Epithelial cell of prostate (primary cell): Measurements from ENCODE around the gene NR2C2.

ENCODE experiments used
- DNase-seq: peaks from one replicate; pipeline ENCODE4 v3.0.0-alpha.2; 2011; ENCODE audit warnings: low read depth, low spot score
- H3K27ac ChIP-seq: fragments of 450-650 bp; 2 replicates; pipeline ENCODE4 v1.5.1; 2017; ENCODE audit warnings: mild to moderate bottlenecking

The NR2C2 gene

GRCh38 chr3:15014606-15015328 lies 67.4 kb downstream of the NR2C2 start:
- H3K27ac ChIP-seq = no peak overlapping the region
- DNase-seq = no peak

- no peak for DNase-seq
- no peak overlapping the region for H3K27ac ChIP-seq
Measured at GRCh38 chr3:15015456-15015855, 68.1 kb downstream of the NR2C2 start.

GRCh38 chr3:15017191-15017590 lies 69.8 kb downstream of the NR2C2 start:
- H3K27ac ChIP-seq = no peak overlapping the region
- no peak for DNase-seq

GRCh38 chr3:15023249-15023648 lies 75.9 kb downstream of the NR2C2 start:
- no peak for DNase-seq
- no peak overlapping the region for H3K27ac ChIP-seq

- H3K27ac ChIP-seq = no peak overlapping the region
- no peak for DNase-seq
Measured at GRCh38 chr3:15023719-15024118, 76.3 kb downstream of the NR2C2 start.

GRCh38 chr3:15029625-15030024 lies 82.2 kb downstream of the NR2C2 start:
- no peak for DNase-seq
- no peak overlapping the region for H3K27ac ChIP-seq

- no peak overlapping the region for H3K27ac ChIP-seq
- DNase-seq = no peak
Measured at GRCh38 chr3:15032650-15033049, 85.3 kb downstream of the NR2C2 start.

GRCh38 chr3:15033103-15033502 lies 85.7 kb downstream of the NR2C2 start:
- DNase-seq = no peak
- H3K27ac ChIP-seq = no peak overlapping the region

GRCh38 chr3:15038306-15038705 lies 90.9 kb downstream of the NR2C2 start:
- no peak overlapping the region for H3K27ac ChIP-seq
- DNase-seq = no peak

GRCh38 chr3:15040844-15041243 lies 93.5 kb downstream of the NR2C2 start:
- no peak for DNase-seq
- H3K27ac ChIP-seq = no peak overlapping the region

GRCh38 chr3:15041950-15042349 lies 94.6 kb downstream of the NR2C2 start:
- DNase-seq = no peak
- no peak overlapping the region for H3K27ac ChIP-seq

- DNase-seq = no peak
- H3K27ac ChIP-seq = no peak overlapping the region
Measured at GRCh38 chr3:15042936-15043335, 95.6 kb downstream of the NR2C2 start.

- DNase-seq = no peak
- H3K27ac ChIP-seq = no peak overlapping the region
Measured at GRCh38 chr3:15043408-15044171, 96.2 kb downstream of the NR2C2 start.

GRCh38 chr3:15044326-15044725 lies 96.9 kb downstream of the NR2C2 start:
- H3K27ac ChIP-seq = no peak overlapping the region
- no peak for DNase-seq

GRCh38 chr3:15045667-15046066 lies 98.3 kb downstream of the NR2C2 start:
- no peak for DNase-seq
- no peak overlapping the region for H3K27ac ChIP-seq

- H3K27ac ChIP-seq = no peak overlapping the region
- DNase-seq = no peak
Measured at GRCh38 chr3:15049584-15049983, 102.2 kb downstream of the NR2C2 start.

- H3K27ac ChIP-seq = no peak overlapping the region
- no peak for DNase-seq
Measured at GRCh38 chr3:15050405-15051092, 103.2 kb downstream of the NR2C2 start.

GRCh38 chr3:15051531-15051930 lies 104.1 kb downstream of the NR2C2 start:
- H3K27ac ChIP-seq = no peak overlapping the region
- DNase-seq = no peak

- H3K27ac ChIP-seq = no peak overlapping the region
- no peak for DNase-seq
Measured at GRCh38 chr3:15052335-15053242, 105.2 kb downstream of the NR2C2 start.

- no peak for DNase-seq
- no peak overlapping the region for H3K27ac ChIP-seq
Measured at GRCh38 chr3:15053541-15053940, 106.2 kb downstream of the NR2C2 start.
